Liver (tissue), 3 donors: ENCODE data around the gene GGNBP2.

Experiments
- ATF3 ChIP-seq: IDR thresholded peaks from 2 replicates; pipeline ENCODE4 v1.6.1; 2016; ENCODE audit warnings: antibody characterized with exemption
- CTCF ChIP-seq: fragments of 150-350 bp; IDR thresholded peaks from 2 replicates; pipeline ENCODE4 v1.5.1; 2017; ENCODE audit warnings: improper control_type of control experiment, low read depth, low read length; ENCODE audit not compliant: missing input control
- FOXA1 ChIP-seq: IDR thresholded peaks from 2 replicates; pipeline ENCODE4 v1.6.1; 2016; ENCODE audit warnings: antibody characterized with exemption
- JUND ChIP-seq, 2 donors: IDR thresholded peaks; 2 replicates each; pipeline ENCODE4 v1.6.1; 2016; ENCODE audit warnings: antibody characterized with exemption in 2 of 2
- MAX ChIP-seq: IDR thresholded peaks from 2 replicates; pipeline ENCODE4 v1.6.1; 2016; ENCODE audit warnings: antibody characterized with exemption
- RAD21 ChIP-seq, 2 donors: IDR thresholded peaks; 2 replicates each; pipeline ENCODE4 v1.6.1; 2016; ENCODE audit warnings: antibody characterized with exemption in 2 of 2, mild to moderate bottlenecking in 2 of 2
- SP1 ChIP-seq: IDR thresholded peaks from 2 replicates; pipeline ENCODE4 v1.6.1; 2018; ENCODE audit warnings: antibody characterized with exemption, mild to moderate bottlenecking
- TAF1 ChIP-seq: conservative IDR thresholded peaks from 2 replicates; pipeline ENCODE4 v1.6.1; 2016; ENCODE audit warnings: antibody characterized with exemption, mild to moderate bottlenecking
- YY1 ChIP-seq: IDR thresholded peaks from 2 replicates; pipeline ENCODE4 v1.6.1; 2016; ENCODE audit warnings: antibody characterized with exemption, mild to moderate bottlenecking
- donor health status: healthy.
- donor health status: healthy.

DNA sequence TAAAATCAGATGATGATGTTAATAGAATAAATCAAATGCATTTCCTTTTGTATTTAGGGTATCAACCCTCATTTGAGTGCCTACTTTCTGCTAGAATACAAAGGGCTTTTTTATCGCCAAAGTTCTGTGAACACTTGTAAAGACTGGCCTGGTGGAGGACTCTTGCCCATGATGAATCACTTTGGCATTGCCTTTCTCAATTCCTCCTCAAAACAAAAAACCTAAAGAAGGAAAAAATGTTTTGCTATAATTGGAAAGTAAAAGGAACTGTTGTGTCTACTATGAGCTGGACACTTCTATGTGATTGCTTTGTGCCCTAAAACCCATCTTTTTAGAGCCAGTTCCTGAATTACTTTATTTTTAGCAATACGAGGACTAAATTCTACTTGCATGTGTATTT is 34.0 kb downstream of the GGNBP2 start:
- TF ChIP-seq CTCF = no peak
- TF ChIP-seq RAD21 (IDR thresholded peaks at IDR 0.05) = no peak
- TF ChIP-seq SP1 = no peak
- no peak for TF ChIP-seq TAF1
- no peak for TF ChIP-seq FOXA1
- no peak for TF ChIP-seq JUND (IDR thresholded peaks at IDR 0.05)
- no peak for TF ChIP-seq ATF3
- TF ChIP-seq YY1 = no peak
- TF ChIP-seq MAX = no peak
